Colonic mucosa (tissue), 4 donors: ENCODE measurements around the gene DIPK1B. TPM values are rescaled to one million over a fixed set of nuclear protein-coding genes. Genes with fewer than 3 reads are reported as not detected.
"Not testable (repeated sequence)": the region's sequence is repeated elsewhere in the genome, so short reads cannot be mapped to it uniquely, and the experiment has no call there.

Experiments
- DNase-seq: peaks from one replicate; pipeline ENCODE4 v3.0.0-alpha.2; 2020
- H3K27ac ChIP-seq: fragments of 200-600 bp; one replicate; pipeline ENCODE4 v1.8.0; 2021
- H3K27me3 ChIP-seq: fragments of 200-600 bp; one replicate; pipeline ENCODE4 v1.8.0; 2021
- H3K36me3 ChIP-seq: fragments of 200-600 bp; one replicate; pipeline ENCODE4 v1.8.0; 2021
- H3K4me1 ChIP-seq: fragments of 200-600 bp; one replicate; pipeline ENCODE4 v1.8.0; 2021; ENCODE audit warnings: mild to moderate bottlenecking
- H3K4me3 ChIP-seq: fragments of 200-600 bp; one replicate; pipeline ENCODE4 v1.8.0; 2021
- H3K9ac ChIP-seq, 2 donors: one replicate each; pipeline ENCODE4 v1.7.0; 2013; ENCODE audit warnings: control low read depth in 2 of 2, low read depth in 2 of 2, low read length in 2 of 2
- H3K9me3 ChIP-seq: fragments of 200-600 bp; one replicate; pipeline ENCODE4 v1.8.0; 2021
- intact Hi-C: fragments of 100-400 bp; cut with DNase I; formaldehyde crosslinking; loops from one replicate; pipeline ENCODE4 v1.14.1; 2022
- total RNA-seq, 2 donors: library from RNA; stranded (reverse); fragmentation: NEBNext Ultra II Directional in 1 of 2; extraction: Animal tissue kit (Norgen Biotek cat#: 25700) in 1 of 2; gene quantifications; one replicate each; pipeline ENCODE4 v1.2.1, GENCODE V29; 2021
- TF ChIP-seq, protein P1 (sequence below): fragments of 200-600 bp; IDR thresholded peaks from one replicate; pipeline ENCODE4 v1.8.0; 2022; ENCODE audit warnings: antibody characterized with exemption, mild to moderate bottlenecking
- donor health status: healthy.
- donor health status: DM: no; HTN: no; CAD: no.
- donor health status: DM: no; HTN: no; CAD: no.

Gene DIPK1B
- total RNA-seq, 2 donors from 2014 or later, result 0.82 to 2.8 TPM

GRCh38 chr9:136757751-136758140 is 45.4 kb downstream of the DIPK1B start:
- H3K27me3 ChIP-seq, result no peaks in the 10 kb centered on the region
- H3K9me3 ChIP-seq, result no peaks in the 10 kb centered on the region
- H3K36me3 ChIP-seq, result no peaks in the 10 kb centered on the region
- H3K4me1 ChIP-seq, result no peaks in the 10 kb centered on the region
- intact Hi-C loops, result no loop called here
- H3K4me3 ChIP-seq, result no peak overlapping the region
- H3K9ac ChIP-seq, result no peak overlapping the region
- TF ChIP-seq, protein P1, sequence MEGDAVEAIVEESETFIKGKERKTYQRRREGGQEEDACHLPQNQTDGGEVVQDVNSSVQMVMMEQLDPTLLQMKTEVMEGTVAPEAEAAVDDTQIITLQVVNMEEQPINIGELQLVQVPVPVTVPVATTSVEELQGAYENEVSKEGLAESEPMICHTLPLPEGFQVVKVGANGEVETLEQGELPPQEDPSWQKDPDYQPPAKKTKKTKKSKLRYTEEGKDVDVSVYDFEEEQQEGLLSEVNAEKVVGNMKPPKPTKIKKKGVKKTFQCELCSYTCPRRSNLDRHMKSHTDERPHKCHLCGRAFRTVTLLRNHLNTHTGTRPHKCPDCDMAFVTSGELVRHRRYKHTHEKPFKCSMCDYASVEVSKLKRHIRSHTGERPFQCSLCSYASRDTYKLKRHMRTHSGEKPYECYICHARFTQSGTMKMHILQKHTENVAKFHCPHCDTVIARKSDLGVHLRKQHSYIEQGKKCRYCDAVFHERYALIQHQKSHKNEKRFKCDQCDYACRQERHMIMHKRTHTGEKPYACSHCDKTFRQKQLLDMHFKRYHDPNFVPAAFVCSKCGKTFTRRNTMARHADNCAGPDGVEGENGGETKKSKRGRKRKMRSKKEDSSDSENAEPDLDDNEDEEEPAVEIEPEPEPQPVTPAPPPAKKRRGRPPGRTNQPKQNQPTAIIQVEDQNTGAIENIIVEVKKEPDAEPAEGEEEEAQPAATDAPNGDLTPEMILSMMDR, result no peak
- no peak overlapping the region for H3K27ac ChIP-seq
- no peak for DNase-seq

DNA sequence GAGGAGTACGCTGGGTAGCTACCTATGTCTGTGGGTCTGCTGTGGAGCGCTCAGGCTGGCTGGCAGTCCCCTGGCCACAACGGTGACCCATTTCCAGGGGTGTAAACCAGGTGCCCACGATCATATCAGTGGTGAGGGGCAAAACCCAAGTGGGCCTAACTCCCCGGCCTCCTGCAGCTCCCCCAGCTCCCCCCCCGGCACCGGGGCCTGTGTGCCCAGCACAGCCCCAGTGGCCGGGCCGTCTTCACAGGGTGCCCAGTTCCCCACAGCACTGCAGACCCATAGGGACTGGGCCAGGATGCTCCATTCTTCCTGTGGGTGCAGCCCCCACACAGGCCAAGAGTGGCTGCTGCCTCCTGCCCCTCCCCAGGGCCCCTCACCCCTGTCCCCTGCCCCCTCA is 46.6 kb downstream of the DIPK1B start:
- Histone ChIP-seq H3K27ac (no peak overlapping the region), H3K9ac (no peak overlapping the region), H3K9me3 (no peaks in the 10 kb centered on the region), H3K4me3 (no peak overlapping the region), H3K36me3 (no peaks in the 10 kb centered on the region), H3K27me3 (no peaks in the 10 kb centered on the region), H3K4me1 (no peaks in the 10 kb centered on the region)
- intact Hi-C loops, result no loop called here
- DNase-seq, result no peak
- TF ChIP-seq, protein P1, result no peak

- Histone ChIP-seq H3K27me3 (no peaks in the 10 kb centered on the region), H3K9ac (no peak overlapping the region), H3K36me3 (no peaks in the 10 kb centered on the region), H3K27ac (no peak overlapping the region), H3K9me3 (no peaks in the 10 kb centered on the region), H3K4me3 (no peak overlapping the region), H3K4me1 (no peaks in the 10 kb centered on the region)
- TF ChIP-seq, protein P1, result no peak
- intact Hi-C loops, result no loop called here
- DNase-seq, result no peak
These were observed 47.3 kb downstream of the DIPK1B start for GRCh38 chr9:136759436-136760325.

- H3K4me3 ChIP-seq, result no peak overlapping the region
These were observed 48.1 kb downstream of the DIPK1B start for GRCh38 chr9:136760424-136760823.

GRCh38 chr9:136760834-136761544 is 48.6 kb downstream of the DIPK1B start:
- H3K27me3 ChIP-seq, H3K4me3 ChIP-seq, H3K4me1 ChIP-seq, H3K27ac ChIP-seq, H3K9ac ChIP-seq, intact Hi-C loops, H3K9me3 ChIP-seq, H3K36me3 ChIP-seq: not testable (repeated sequence)
- peak; percentile 49 for DNase-seq

More at GRCh38 chr9:136760424-136760823, 48.1 kb downstream of the DIPK1B start:
- no peaks in the 10 kb centered on the region for H3K36me3 ChIP-seq
- TF ChIP-seq, protein P1, result no peak
- H3K27ac ChIP-seq, result no peak overlapping the region
- no peaks in the 10 kb centered on the region for H3K27me3 ChIP-seq
- DNase-seq, result no peak
- no peaks in the 10 kb centered on the region for H3K4me1 ChIP-seq
- no peak overlapping the region for H3K9ac ChIP-seq
- H3K9me3 ChIP-seq, result no peaks in the 10 kb centered on the region
- intact Hi-C loops, result no loop called here
